A549 (cell line): Measurements from ENCODE around the gene LNX2. TPM values are rescaled to one million over a fixed set of nuclear protein-coding genes. Genes with fewer than 3 reads are reported as not detected.

Experiments
- ATAC-seq, 2 experiments: fragments of 200-7000 bp in 1 of 2; fragments of >200 bp in 1 of 2; cut with Nextera tagmentation in 1 of 2; cut with Tn5 transposase in 1 of 2; 3 replicates each; pipeline versions ENCODE4 v1.8.0 to v1.9.1; 2018 to 2020; ENCODE audit warnings: mild to moderate bottlenecking in 1 of 2, moderate library complexity in 1 of 2
- CTCF ChIA-PET: fragments of 300-600 bp; sonication (Branson Sonifier 250); formaldehyde crosslinking; extraction: SDS; loops from one replicate; lab custom pipeline; 2021; ENCODE audit warnings: antibody characterized with exemption, inconsistent platforms; lab: Yijun Ruan, JAX
- POLR2A ChIA-PET: fragments of 350-600 bp; formaldehyde crosslinking; extraction: SDS; loops from one replicate; lab custom pipeline; 2021; ENCODE audit warnings: antibody characterized with exemption, inconsistent platforms; lab: Yijun Ruan, JAX
- DNase-seq, 2 experiments: peaks; one replicate each; pipeline versions ENCODE4 v3.0.0 to v3.0.0-alpha.2; 2011 to 2016; ENCODE audit warnings: low read depth in 1 of 2, low spot score in 1 of 2
- FAIRE-seq: peaks from 2 replicates; lab custom pipeline; 2011; peaks lifted over from hg19 to GRCh38; lab: Jason Lieb, UNC
- H3K27ac ChIP-seq, 2 experiments: fragments of >200 bp; sonication (Bioruptor Twin); formaldehyde crosslinking; 3 replicates each; pipeline ENCODE4 v1.5.1; 2016 to 2017
- H3K4me1 ChIP-seq: fragments of >200 bp; sonication (Bioruptor Twin); formaldehyde crosslinking; 3 replicates; pipeline ENCODE4 v1.6.1; 2016
- H3K4me2 ChIP-seq: fragments of >200 bp; sonication (Bioruptor Twin); formaldehyde crosslinking; 3 replicates; pipeline ENCODE4 v1.6.1; 2016
- H3K4me3 ChIP-seq: fragments of >200 bp; sonication (Bioruptor Twin); formaldehyde crosslinking; 3 replicates; pipeline ENCODE4 v1.5.1; 2016
- H3K9me3 ChIP-seq: fragments of >200 bp; sonication (Bioruptor Twin); formaldehyde crosslinking; 3 replicates; pipeline ENCODE4 v1.6.1; 2016
- BCL3 ChIP-seq: fragments of >200 bp; sonication (Bioruptor Twin); formaldehyde crosslinking; IDR thresholded peaks from 3 replicates; pipeline ENCODE4 v1.6.1; 2016
- EHMT2 ChIP-seq: fragments of 200-600 bp; sonication (generic); IDR thresholded peaks from 2 replicates; pipeline ENCODE4 v1.6.1; 2016; ENCODE audit warnings: antibody characterized with exemption, low read depth, mild to moderate bottlenecking, moderate library complexity
- ELK1 ChIP-seq: fragments of 150-350 bp; IDR thresholded peaks from 2 replicates; pipeline ENCODE4 v1.6.1; 2014; ENCODE audit warnings: low read depth, mild to moderate bottlenecking, low read length
- FOSB ChIP-seq: fragments of 250-450 bp; sonication (Bioruptor Pico); IDR thresholded peaks from 2 replicates; pipeline ENCODE4 v1.5.0; 2020; ENCODE audit warnings: mild to moderate bottlenecking, moderate library complexity
- HMGXB4 ChIP-seq: fragments of 250-450 bp; sonication (Bioruptor Pico); IDR thresholded peaks from 2 replicates; pipeline ENCODE4 v1.5.0; 2021; ENCODE audit warnings: mild to moderate bottlenecking, moderate library complexity, borderline replicate concordance
- HOXB13 ChIP-seq: fragments of 250-450 bp; sonication (Bioruptor Pico); IDR thresholded peaks from 2 replicates; pipeline ENCODE4 v1.5.0; 2020; ENCODE audit warnings: low read depth, mild to moderate bottlenecking, moderate library complexity
- HOXB5 ChIP-seq: fragments of 250-450 bp; sonication (Bioruptor Pico); IDR thresholded peaks from 2 replicates; pipeline ENCODE4 v1.5.0; 2020; ENCODE audit warnings: mild to moderate bottlenecking, moderate library complexity
- KDM1A ChIP-seq: fragments of 200-600 bp; sonication (generic); IDR thresholded peaks from 2 replicates; pipeline ENCODE4 v1.6.1; 2016; ENCODE audit warnings: low read depth, mild to moderate bottlenecking
- MAX ChIP-seq: IDR thresholded peaks from 2 replicates; pipeline ENCODE4 v1.6.1; 2012
- MAZ ChIP-seq: fragments of 150-350 bp; IDR thresholded peaks from 2 replicates; pipeline ENCODE4 v1.6.1; 2014; ENCODE audit warnings: antibody characterized with exemption, low read depth, low read length, borderline replicate concordance
- MYC ChIP-seq: IDR thresholded peaks from 2 replicates; pipeline ENCODE4 v1.6.1; 2012; ENCODE audit warnings: mild to moderate bottlenecking, inconsistent platforms, low read length, improper control_type of control experiment, borderline replicate concordance
- NFE2L2 ChIP-seq: fragments of 150-350 bp; conservative IDR thresholded peaks from 2 replicates; pipeline ENCODE4 v1.6.1; 2014; ENCODE audit warnings: low read length
- NPAS2 ChIP-seq: fragments of 250-450 bp; sonication (Bioruptor Pico); IDR thresholded peaks from 2 replicates; pipeline ENCODE4 v1.8.0; 2022; ENCODE audit warnings: mild to moderate bottlenecking, moderate library complexity, borderline replicate concordance
- NR3C1 ChIP-seq: fragments of >200 bp; sonication (Bioruptor Twin); formaldehyde crosslinking; IDR thresholded peaks from 3 replicates; pipeline ENCODE4 v1.6.1; 2017
- PBX3 ChIP-seq: IDR thresholded peaks from 2 replicates; pipeline ENCODE4 v1.6.1; 2012
- RAD21 ChIP-seq, 2 experiments: fragments of >200 bp in 1 of 2; sonication (Bioruptor Twin) in 1 of 2; formaldehyde crosslinking in 1 of 2; IDR thresholded peaks in 1 of 2; conservative IDR thresholded peaks in 1 of 2; 2 replicates in 1 of 2; 3 replicates in 1 of 2; pipeline ENCODE4 v1.6.1; 2012 to 2018; ENCODE audit warnings: inconsistent platforms in 1 of 2
- RCOR1 ChIP-seq: fragments of 150-350 bp; IDR thresholded peaks from 2 replicates; pipeline ENCODE4 v1.6.1; 2014; ENCODE audit warnings: antibody characterized with exemption, low read length, low read depth
- RNF2 ChIP-seq: fragments of 200-600 bp; sonication (generic); IDR thresholded peaks from 2 replicates; pipeline ENCODE4 v1.6.1; 2016; ENCODE audit warnings: low read depth, mild to moderate bottlenecking, antibody characterized with exemption, moderate library complexity, borderline replicate concordance
- SMC3 ChIP-seq: fragments of >200 bp; sonication (Bioruptor Twin); formaldehyde crosslinking; IDR thresholded peaks from 3 replicates; pipeline ENCODE4 v1.6.1; 2018; ENCODE audit warnings: inconsistent platforms
- SREBF2 ChIP-seq: fragments of 450-650 bp; IDR thresholded peaks from 2 replicates; pipeline ENCODE4 v1.6.1; 2014; ENCODE audit warnings: mild to moderate bottlenecking, moderate library complexity
- TFCP2L1 ChIP-seq: fragments of 250-450 bp; sonication (Bioruptor Pico); IDR thresholded peaks from 2 replicates; pipeline ENCODE4 v1.5.0; 2021; ENCODE audit warnings: mild to moderate bottlenecking
- ZFP36 ChIP-seq: fragments of 450-650 bp; IDR thresholded peaks from 2 replicates; pipeline ENCODE4 v1.6.1; 2014; ENCODE audit warnings: borderline replicate concordance; ENCODE audit not compliant: partially characterized antibody
- ZNF302 ChIP-seq: fragments of 250-450 bp; sonication (Bioruptor Pico); IDR thresholded peaks from 2 replicates; pipeline ENCODE4 v1.9.0; 2021; ENCODE audit warnings: inconsistent platforms, mild to moderate bottlenecking, moderate library complexity
- ZSCAN20 ChIP-seq: fragments of 250-450 bp; sonication (Bioruptor Pico); IDR thresholded peaks from 2 replicates; pipeline ENCODE4 v1.8.0; 2022; ENCODE audit warnings: mild to moderate bottlenecking, moderate library complexity
- WGBS: methylation state at CpG from one replicate; pipeline ENCODE4 v1.1.6; 2017; ENCODE audit errors: missing lambda C conversion rate; 5-methylcytosine and 5-hydroxymethylcytosine counted together
- polyA plus RNA-seq, 4 experiments: library from polyadenylated mRNA; depleted of rRNA in 3 of 4; stranded (reverse); fragments of >200 nt; fragmentation: RNase III in 1 of 4; extraction: RNeasy Plus Mini Kit Qiagen cat#74134 plus additional on column Dnase treatment in 1 of 4; gene quantifications; 2 replicates in 3 of 4; 3 replicates in 1 of 4; pipeline ENCODE4 v1.2.3, GENCODE V29; 2011 to 2017

The LNX2 gene
- polyA plus RNA-seq, 2 of the 4 experiments (the other 2 are of a cell fraction), result 3.3 to 6.3 TPM

- ATAC-seq (no peak), DNase-seq (no peak), FAIRE-seq (no peak)
- Histone ChIP-seq H3K4me1 (no peaks in the 10 kb centered on the region), H3K4me2 (no peak overlapping the region), H3K27ac (no peak overlapping the region), H3K9me3 (no peaks in the 10 kb centered on the region), H3K4me3 (no peak overlapping the region)
- CTCF ChIA-PET, result interaction anchor here (0.7 to 1.5 kb wide), 3 partner anchors 18 to 267 kb away, joined by 3 to 4 read pairs (median 4); no protein-coding TSS in a partner anchor
- TF ChIP-seq NR3C1 (no peak), HMGXB4 (CRISPR knock-in tag) (no peak), MYC (no peak), KDM1A (no peak), HOXB13 (CRISPR knock-in tag) (no peak), NPAS2 (CRISPR knock-in tag) (no peak), ZNF302 (CRISPR knock-in tag) (no peak), FOSB (CRISPR knock-in tag) (no peak), HOXB5 (no peak), ZSCAN20 (CRISPR knock-in tag) (no peak), MAZ (no peak), TFCP2L1 (CRISPR knock-in tag) (no peak), RCOR1 (no peak)
- POLR2A ChIA-PET, result no interaction called here
- 81% methylated on average over 2 of the region's 2 CpGs for WGBS
These were observed 60.6 kb downstream of the LNX2 start for GRCh38 chr13:27559719-27560118.

GRCh38 chr13:27556109-27556508 is 64.2 kb downstream of the LNX2 start:
- H3K4me2 ChIP-seq, result no peak overlapping the region
- 58% methylated on average over 2 of the region's 2 CpGs for WGBS
- no peak overlapping the region for H3K27ac ChIP-seq
- no peaks in the 10 kb centered on the region for H3K9me3 ChIP-seq
- ChIA-PET POLR2A (no interaction called here), CTCF (interaction anchor here (0.6 kb wide), 1 partner anchor 778 kb away, joined by 4 read pairs; no protein-coding TSS in a partner anchor)
- H3K4me1 ChIP-seq, result no peaks in the 10 kb centered on the region
- ATAC-seq (no peak), FAIRE-seq (no peak), DNase-seq (peak in 1 of 2 experiments; percentile 5)
- H3K4me3 ChIP-seq, result no peak overlapping the region
- TF ChIP-seq RAD21 (conservative IDR thresholded peaks at IDR 0.05 in 1 of 2, IDR thresholded peaks at IDR 0.05 in 1 of 2) (peak in 1 of 2 experiments; percentile 48; a peak in 3 of 5 replicates), ZFP36 (no peak), SREBF2 (no peak), RNF2 (no peak), EHMT2 (no peak), NFE2L2 (no peak), SMC3 (no peak), HOXB5 (no peak)

- CTCF ChIA-PET, result no interaction called here
- WGBS, result 86% methylated on average over 3 of the region's 4 CpGs
- POLR2A ChIA-PET, result no interaction called here
These were observed 68.8 kb downstream of the LNX2 start for GRCh38 chr13:27551562-27551961.

More at GRCh38 chr13:27551562-27551961, 68.8 kb downstream of the LNX2 start:
- FAIRE-seq, result no peak
- no peak overlapping the region for H3K4me3 ChIP-seq
- no peak for TF ChIP-seq MAX
- TF ChIP-seq MAZ, result no peak
- TF ChIP-seq RNF2, result no peak
- TF ChIP-seq FOSB (CRISPR knock-in tag), result no peak
- TF ChIP-seq PBX3, result no peak
- no peak for TF ChIP-seq ELK1
- no peak for TF ChIP-seq BCL3
- TF ChIP-seq, all 56 proteins: peak for 0
- DNase-seq (no peak), ATAC-seq (no peak)
- peaks cover 13% of the 10 kb centered on the region; the same call in 2 of the 3 replicates for H3K4me1 ChIP-seq
- H3K27ac ChIP-seq, result no peak overlapping the region
- H3K9me3 ChIP-seq, result no peaks in the 10 kb centered on the region
- no peak overlapping the region for H3K4me2 ChIP-seq
